SIG-M5 (cell line): ENCODE data around the gene MINDY3.
"Not testable (repeated sequence)": the region's sequence is repeated elsewhere in the genome, so short reads cannot be mapped to it uniquely, and the experiment has no call there.

Source experiments
- DNase-seq: peaks from one replicate; lab custom pipeline; 2025; lab: John Stamatoyannopoulos, UW

Gene MINDY3

DNA sequence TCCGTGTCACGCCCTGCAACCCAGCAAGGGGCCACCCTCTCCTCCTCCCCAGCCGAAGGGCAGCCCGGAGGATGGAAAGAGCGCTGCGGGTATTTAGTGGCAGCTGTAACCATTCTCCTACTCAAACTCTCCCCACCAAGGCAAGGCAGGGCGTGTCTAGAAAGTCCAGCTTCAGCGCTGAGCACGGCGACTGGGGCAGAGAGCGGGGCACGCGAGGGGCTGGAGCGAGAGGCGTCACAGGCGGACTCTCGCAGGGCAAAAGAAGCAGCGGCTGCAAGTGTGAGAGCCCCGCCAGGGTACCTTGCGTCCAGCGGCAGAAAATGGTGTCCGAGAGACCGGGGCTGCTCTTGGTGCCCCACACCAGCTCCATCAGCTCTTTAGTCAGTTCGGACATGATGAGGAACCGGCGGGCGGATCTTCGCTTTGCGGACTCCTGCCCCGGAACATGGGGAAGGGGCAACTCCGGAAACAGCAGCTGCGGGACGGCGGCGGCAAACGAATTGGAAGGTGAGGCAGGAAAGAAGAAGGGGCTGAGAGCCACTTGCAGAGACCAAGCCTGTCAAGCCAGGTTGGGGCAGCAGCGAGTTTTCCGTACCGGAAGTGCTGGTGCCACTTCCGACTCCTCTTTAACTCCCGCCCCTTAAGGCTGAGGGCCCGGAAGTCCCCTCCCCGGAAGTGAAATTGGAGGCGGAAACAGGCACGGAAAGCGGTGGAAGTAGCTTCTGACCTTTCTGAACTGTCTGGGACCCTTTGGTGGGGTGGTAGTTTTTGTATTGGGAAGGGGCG is at the start of gene MINDY3:
TSS of gene MINDY3 (minus strand) at position 602 of the 786 bp plus-strand sequence. CDS start at position 394, 208 bp downstream.
- DNase-seq: peak; percentile 6

DNA sequence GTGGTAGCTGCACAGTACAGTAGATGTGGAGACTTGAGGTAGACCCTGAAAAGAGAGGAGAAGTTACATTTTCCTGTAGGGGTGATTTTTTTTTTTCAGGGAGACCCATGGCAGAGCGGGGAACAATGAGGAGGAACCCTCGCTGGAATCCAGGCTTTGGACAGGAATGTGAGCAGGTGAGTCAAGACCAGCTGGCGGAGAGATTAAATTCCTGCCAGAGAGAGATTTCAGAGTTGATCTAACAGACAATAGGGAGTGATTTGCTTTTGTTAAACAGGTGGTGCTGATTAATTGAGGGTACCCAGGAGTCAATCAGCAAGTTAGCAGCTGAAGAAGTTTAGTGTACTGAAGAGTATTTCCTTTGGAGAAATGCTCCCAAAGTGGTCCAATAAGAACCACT is 41.6 kb upstream of the MINDY3 start:
- no peak for DNase-seq

DNA sequence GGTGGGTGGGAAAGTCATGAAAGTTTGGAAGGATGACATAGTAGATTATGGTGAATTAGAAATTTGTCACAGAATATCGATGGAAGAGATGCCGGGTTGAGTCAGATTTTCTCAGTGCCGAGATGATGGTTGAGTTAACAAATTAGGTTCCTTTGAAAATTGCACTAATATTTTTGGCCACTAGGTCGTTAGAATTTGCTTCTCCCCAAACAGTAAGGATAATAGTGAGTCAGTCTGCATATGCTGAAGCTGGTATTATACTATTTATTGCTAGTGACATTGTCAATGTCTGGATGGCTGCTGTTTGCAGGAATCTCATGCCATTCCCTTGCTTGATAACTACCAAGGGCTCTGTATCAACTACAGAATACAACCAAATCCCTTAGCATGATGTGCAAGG is 37.7 kb upstream of the MINDY3 start:
- no peak for DNase-seq

DNA sequence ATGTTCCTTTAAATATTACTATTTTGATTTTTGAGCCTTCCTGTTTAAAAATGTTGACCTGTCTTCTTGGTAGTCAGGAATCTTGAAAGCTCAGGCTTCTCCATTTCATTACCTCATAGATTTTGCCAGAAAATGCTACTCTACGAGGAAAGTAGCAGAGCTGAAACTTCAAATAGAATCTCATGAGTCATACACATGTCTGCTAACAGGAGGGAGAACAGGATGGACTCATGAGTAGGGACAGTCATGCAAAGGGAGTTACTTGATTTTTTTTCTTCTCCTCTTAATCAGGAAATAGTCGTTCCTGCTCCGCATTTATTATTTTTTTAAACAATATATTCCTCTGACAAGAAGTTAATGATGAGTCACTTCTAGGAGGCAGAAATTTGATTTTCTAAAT is 37.0 kb upstream of the MINDY3 start:
- DNase-seq: no peak

DNA sequence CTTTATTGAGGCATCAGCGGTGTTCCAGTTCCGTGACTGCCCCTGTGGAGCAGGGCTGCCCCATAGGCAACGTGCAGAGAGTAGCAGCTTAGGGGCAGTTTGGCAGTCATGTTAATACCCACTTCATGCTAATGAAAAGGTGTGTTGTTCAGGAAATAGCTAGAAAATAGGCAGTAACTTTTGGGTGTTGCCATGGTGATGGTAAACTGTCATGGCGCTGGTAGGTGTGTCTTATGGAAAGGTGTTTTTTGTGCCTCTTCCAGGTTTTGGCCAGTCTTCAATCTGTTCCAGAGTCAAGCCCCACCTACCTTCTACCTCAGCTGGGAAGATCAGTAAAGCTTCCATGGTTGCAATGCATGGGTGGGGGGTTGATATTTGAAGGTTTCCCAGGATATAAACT is 36.3 kb upstream of the MINDY3 start:
- no peak for DNase-seq

DNA sequence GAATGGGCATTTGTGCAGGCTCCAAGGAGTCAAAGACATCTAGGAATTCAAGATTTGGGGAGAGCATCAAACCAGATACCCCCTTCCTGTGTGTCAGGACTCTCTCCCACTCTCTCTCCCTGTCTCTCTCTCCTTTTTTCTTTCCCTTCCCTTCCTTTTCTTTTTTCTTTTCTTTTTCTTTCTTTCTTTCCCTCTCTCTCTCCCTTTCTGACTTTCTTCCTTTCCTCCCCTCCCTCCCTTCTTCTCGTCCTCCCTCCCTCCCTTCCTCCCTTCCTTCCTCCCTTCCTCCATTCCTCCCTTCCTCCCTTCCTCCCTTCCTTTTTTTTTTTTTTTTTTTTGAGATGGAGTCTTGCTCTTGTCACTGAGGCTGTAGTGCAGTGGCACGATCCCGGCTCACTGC is 24.1 kb upstream of the MINDY3 start:
- DNase-seq: no peak

DNA sequence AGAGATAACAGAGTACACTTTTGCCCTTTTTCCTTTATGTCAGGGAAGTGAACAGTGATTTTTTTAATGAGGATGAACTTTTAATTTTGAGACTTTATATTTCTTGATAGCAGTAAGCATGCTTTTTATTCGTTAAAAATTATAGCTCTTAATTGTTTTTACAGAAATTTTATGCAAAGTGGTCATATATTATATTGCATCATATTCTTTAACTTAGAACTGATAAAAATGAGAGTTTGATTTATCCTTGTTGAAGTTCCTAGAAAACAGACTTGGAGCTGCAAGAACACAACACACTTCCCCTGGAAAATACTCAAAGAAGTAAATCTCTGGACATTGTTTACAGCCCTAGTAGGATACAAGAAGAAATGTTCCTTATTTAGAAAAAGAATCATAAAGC is 21.2 kb upstream of the MINDY3 start:
- DNase-seq: no peak

DNA sequence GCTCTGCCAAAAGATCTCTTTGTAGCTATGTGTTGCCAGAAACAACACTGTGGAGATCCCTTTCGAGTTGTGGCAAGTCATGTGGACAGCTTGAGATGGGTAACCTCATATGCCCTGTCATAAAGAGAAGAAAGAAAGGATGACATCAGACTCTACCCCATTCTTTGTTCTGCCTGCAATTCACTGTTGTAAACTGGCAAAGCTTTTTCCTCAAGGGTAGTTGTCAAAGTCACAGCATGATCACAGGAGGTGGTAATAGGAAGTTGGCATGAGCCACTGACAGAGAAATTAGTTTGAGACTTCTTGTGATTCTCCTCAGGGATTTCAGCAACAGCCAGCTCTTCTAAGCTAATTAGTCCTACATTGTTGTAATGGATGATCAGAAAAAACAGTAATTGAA is 19.4 kb upstream of the MINDY3 start:
- DNase-seq: no peak

DNA sequence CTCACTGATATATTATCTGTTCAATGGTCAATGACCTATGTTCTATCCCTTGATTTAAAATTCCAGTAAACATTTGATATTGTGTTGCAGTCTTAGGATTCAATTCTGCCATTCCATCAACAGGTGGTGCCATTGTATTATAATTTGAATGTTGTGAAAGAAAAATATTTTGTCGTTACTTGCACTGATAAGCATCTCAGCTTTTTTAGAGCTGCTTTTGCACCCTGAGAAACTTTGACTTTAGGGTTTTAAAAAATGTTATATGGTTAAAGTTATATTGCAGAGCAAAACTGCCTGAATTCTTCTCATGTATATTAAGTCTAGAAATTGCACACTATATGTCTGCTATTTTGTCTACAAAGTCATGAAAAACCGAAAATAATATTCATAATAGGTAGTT is 18.8 kb upstream of the MINDY3 start:
- DNase-seq: no peak

DNA sequence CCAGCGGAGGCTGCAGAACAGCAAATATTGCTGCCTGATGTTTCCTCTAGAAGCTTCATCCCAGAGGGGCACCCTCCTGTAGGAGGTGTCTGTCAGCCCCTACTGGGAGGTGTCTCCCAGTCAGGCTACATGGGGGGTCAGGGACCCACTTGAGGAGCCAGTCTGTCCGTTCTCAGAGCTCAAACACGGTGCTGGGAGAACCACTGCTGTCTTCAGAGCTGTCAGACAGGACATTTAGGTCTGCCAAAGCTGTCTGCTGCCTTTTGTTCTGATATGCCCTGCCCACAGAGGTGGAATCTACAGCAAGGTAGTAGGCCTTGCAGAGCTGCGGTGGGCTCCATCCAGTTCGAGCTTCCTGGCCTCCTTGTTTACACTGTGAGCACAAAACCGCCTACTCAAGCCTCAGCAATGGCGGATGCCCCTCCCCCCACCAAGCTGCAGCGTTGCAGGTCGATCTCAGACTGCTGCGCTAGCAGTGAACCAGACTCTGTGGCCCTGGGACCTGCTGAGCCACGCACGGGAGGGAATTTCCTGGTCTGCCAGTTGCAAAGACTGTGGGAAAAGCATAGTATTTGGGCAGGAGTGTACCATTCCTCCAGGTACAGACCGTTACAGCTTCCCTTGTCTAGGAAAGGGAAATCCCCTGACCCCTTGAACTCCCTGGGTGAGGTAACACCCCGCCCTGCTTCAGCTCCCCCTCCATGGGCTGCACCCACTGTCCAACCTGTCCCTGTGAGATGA is 17.7 kb upstream of the MINDY3 start:
- DNase-seq: no peak

DNA sequence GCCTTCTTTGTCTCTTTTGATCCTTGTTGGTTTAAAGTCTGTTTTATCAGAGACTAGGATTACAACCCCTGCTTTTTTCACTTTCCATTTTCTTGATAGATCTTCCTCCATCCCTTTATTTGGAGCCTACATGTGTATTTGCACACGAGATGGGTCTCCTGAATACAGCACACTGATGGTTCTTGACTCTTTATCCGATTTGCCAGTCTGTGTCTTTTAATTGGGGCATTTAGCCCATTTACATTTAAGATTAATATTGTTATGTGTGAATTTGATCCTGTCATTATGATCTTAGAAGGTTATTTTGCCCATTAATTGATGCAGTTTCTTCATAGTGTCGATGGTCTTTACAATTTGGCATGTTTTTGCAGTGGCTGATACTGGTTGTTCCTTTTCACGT is 16.0 kb upstream of the MINDY3 start:
- DNase-seq: not testable (repeated sequence)

DNA sequence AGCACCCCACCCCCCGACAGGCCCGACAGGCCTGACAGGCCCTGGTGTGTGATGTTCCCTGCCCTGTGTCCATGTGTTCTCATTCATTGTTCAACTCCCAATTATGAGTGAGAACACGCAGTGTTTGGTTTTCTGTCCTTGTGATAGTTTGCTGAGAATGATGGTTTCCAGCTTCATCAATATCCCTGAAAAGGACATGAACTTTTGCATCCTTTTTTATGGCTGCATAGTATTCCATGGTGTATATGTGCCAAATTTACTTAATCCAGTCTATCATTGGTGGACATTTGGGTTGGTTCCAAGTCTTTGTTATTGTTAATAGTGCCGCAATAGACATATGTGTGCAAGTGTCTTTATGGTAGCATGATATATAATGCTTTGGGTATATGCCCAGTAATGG is 12.3 kb upstream of the MINDY3 start:
- not testable (repeated sequence) for DNase-seq

DNA sequence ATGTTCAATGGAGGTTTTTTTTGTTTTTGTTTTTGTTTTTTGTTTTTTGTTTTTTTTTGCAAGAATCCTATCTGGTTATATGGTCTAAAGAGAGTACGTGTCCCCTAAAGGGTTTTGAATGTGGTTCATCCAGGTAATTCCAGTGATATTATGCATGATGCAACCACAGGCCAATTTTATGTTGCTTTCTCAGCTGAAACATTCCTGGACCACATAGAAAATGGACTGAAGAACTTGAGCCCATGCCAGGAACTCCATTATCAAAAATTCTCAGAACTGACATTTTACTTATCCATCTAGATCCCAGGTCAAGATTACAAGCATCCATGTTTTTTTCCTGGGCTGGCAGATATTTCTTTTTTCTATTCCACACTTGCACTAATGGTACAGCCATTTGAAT is 11.5 kb upstream of the MINDY3 start:
- no peak for DNase-seq

DNA sequence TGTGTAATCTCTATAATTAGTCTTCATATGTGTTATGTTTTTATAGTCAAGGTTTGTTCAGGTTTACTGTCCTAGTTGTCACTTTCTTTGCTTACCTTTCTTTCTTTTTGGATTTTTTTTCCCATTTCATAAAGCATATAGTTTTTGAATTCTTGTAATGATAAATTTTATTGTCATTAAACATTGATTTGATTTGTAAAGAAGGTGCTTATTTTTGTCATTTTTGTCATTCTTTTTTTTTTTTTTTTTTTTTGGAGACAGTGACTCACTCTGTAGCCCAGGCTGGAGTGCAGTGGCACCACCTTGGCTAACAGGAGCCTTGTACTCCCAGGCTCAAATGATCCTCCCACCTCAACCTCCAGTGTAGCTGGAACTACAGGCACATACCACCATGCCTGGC is 9.6 kb upstream of the MINDY3 start:
- no peak for DNase-seq

DNA sequence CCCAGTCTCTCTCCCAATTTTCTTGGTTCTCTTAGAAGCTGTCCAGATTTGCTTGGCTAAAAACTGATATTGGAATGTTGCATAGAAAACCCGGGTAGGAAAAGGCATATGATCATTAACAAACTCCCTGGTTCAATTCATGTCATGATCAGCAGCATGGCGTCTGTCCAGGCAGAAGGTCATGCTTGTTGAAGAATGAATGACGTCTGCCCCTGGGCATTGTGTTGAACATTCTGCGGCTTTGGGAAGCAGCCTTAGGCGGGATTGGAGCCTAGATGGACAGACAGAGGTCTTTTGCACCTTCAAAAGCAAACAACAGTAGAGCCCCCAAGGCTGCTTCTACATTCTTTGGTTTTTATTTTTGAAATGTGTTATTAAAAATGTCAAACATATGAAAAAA is 7.7 kb upstream of the MINDY3 start:
- DNase-seq: no peak

DNA sequence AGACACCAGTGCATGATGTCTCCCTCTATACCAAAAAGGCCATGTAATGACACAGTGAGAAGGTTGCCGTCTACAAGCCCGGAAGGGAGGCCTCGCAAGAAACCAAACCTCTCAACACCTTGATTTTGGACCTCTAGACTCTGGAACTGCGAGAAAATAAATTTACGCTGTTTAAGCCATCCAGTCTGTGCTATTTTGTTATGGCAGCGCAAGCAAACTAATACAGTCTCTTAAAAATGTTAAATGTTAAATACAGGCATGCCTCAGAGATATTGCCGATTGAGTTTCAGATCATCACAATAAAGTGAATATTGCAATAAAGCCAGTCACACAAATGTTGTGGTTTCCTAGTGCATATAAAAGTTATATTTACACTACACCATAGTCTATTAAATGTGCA is 5.0 kb upstream of the MINDY3 start:
- DNase-seq: no peak

DNA sequence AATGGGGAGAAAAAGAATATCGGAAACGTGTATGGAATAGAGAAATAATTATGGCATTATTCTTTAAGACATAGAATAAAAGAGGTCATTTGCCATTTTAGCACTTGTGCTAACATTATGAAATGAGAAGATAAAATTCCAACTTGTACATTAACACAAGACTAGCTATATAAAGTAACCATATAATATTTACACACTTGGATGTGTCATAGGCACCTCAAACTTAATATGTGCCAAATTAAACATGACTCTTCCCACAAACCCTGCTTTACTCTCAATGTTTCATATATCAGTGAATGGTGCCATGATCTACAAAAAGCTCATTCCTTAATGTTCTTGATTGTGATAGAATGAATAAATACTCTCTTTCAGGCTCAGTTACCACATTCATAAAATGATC is 4.1 kb upstream of the MINDY3 start:
- no peak for DNase-seq

DNA sequence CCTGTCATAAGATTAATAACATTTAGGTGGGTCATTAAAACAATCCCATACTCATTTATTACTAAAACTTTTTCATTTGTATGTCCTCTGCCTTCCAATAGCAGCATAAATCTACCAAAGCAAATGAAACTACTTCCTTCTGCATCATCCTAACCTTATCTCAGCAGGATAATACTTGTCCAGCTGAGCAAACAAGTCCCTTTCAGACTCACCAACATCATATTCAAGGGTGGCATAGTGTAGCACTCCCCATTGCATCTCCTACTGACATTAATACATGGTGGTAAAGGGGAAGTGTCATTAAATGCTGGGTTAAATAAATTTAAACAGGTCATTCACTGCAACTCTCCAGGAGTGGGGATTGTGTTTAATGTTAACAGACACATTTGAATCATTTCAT is 3.4 kb upstream of the MINDY3 start:
- DNase-seq: no peak

DNA sequence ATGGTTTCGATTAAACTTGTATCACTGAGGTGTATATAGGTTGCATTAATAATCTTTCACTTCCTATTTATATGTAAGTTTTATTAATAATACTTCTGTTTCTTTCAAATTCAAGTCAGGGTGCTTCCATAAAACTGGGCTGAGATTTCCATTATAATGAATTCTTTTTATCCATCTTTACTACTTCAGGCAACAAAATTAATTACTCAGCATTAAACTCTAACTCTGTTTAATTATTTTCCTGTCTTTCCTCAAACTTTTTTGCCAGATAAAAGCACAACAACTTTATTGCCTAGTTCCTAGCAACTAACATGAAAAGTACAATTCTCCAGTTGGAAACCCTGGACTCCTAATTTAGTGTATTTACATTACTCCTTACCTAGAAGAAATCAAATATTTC is 3.0 kb upstream of the MINDY3 start:
- DNase-seq: no peak

DNA sequence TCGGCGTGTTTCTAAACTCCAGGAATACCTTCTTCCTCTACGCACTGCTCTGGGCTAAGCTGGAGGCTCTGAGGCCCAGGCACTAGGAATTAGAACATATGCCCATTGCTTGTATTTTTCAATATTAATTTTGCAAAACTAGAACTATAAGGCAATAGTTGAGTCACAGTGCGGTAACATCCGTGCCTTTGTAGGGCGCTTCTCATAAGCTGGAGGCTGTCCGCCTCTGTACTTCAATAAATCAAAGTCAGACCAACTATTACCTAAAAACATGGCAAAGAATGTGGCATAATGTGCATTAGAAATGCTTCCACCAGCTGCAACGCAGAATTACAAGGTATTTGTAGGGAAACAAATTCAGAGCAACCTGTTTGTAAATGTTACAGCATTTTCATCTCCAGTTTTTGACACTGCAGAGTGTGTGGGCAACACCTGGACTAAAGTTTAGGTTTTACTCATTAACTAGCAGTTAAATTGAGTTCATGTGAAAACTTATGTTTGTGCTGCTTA is 440 bp upstream of the MINDY3 start:
- DNase-seq: no peak

DNA sequence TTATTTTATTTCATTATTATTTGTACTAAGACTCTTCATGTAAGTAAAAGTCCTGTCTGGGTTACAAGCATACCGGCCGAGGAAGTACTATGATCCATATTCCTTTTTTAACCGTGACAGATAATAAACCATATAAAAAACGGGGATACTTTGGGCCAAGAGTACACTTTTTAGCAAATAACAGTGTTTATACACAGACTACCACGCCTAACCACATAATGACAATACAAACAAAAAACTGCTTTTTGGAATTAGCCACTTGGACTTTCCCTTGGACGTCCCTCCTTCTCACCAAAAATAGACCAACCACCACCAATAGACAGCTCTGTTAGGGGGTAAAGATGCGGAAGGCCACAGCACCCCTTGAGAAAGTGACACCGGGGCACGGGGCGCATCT is 800 bp downstream of the MINDY3 start:
- DNase-seq: no peak

DNA sequence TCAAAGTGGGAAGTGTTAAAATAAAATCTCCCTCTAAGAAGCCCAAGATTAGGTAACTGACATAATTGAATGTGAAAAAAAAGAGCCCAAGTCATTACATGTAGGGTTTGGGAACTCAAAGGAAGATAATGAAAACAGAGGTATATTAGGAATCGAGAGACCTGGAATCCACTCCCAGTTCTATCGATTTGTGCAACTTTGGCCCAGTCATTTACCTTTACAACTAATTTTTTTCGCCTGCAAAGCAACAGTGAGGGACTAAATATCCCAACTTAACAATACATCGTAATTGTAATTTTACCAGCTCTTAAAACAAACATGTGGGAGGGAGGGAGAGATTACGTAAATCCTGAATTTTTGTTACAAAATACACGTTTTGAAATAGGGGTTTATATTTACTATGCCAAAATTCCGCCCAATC is 1.4 kb downstream of the MINDY3 start:
- DNase-seq: no peak

DNA sequence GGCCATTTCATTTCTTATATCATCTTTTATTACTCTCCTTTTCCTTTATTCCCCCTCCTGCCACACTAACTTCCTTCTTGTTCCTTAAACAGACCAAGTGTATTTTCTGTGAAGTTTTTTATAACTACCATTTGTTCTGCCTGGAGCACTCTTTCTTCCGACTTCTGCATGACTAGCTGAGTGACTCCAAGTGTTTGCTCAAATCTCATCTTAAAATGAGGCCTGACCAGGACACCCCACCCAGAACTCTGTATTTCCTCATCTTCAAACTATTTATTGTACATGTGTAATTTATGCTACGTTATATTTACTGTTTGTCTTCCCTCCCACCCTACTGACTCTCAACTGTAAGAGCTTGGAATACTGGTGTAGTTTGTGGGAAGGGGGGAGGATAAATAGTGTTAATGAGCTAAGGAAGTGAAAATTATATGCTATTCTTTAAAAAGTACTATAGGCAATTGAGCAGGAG is 3.2 kb downstream of the MINDY3 start:
- no peak for DNase-seq
